NCI-H2107 treated with DMSO at 0.1 percent for 48 hours (cell line): ENCODE measurements around the gene TUT4.

Source experiments
- DNase-seq: peaks from one replicate; lab custom pipeline; 2025; ENCODE audit not compliant: unreplicated experiment; lab: John Stamatoyannopoulos, UW

The TUT4 gene

GRCh38 chr1:52534928-52535764, 17.7 kb downstream of the TUT4 start:
- no peak for DNase-seq

- no peak for DNase-seq
Observed at GRCh38 chr1:52533713-52534112, 19.2 kb downstream of the TUT4 start.

GRCh38 chr1:52532731-52533327, 20.1 kb downstream of the TUT4 start:
- DNase-seq: no peak

GRCh38 chr1:52532247-52532646, 20.6 kb downstream of the TUT4 start:
- DNase-seq: no peak

- DNase-seq: no peak
Observed at GRCh38 chr1:52531249-52531872, 21.5 kb downstream of the TUT4 start.

GRCh38 chr1:52530563-52531144, 22.2 kb downstream of the TUT4 start:
- DNase-seq: no peak

GRCh38 chr1:52523376-52523775, 29.5 kb downstream of the TUT4 start:
- DNase-seq: no peak

- DNase-seq: peak; percentile 87
Observed at GRCh38 chr1:52520148-52520547, 32.7 kb downstream of the TUT4 start.

GRCh38 chr1:52518962-52519361, 33.9 kb downstream of the TUT4 start:
- DNase-seq: no peak

- DNase-seq: no peak
Observed at GRCh38 chr1:52511851-52512615, 40.9 kb downstream of the TUT4 start.

- DNase-seq: no peak
Observed at GRCh38 chr1:52511439-52511838, 41.5 kb downstream of the TUT4 start.

GRCh38 chr1:52506920-52507546, 45.9 kb downstream of the TUT4 start:
- DNase-seq: no peak

GRCh38 chr1:52506349-52506748, 46.5 kb downstream of the TUT4 start:
- no peak for DNase-seq

- no peak for DNase-seq
Observed at GRCh38 chr1:52504720-52505119, 48.2 kb downstream of the TUT4 start.

- no peak for DNase-seq
Observed at GRCh38 chr1:52503706-52504105, 49.2 kb downstream of the TUT4 start.

- DNase-seq: no peak
Observed at GRCh38 chr1:52502789-52503188, 50.1 kb downstream of the TUT4 start.

- no peak for DNase-seq
Observed at GRCh38 chr1:52487632-52488031, 65.3 kb downstream of the TUT4 start.

- DNase-seq: no peak
Observed at GRCh38 chr1:52482326-52483004, 70.4 kb downstream of the TUT4 start.

GRCh38 chr1:52479076-52479475, 73.8 kb downstream of the TUT4 start:
- no peak for DNase-seq

GRCh38 chr1:52477876-52478275, 75.0 kb downstream of the TUT4 start:
- no peak for DNase-seq
